ENCODE data around the gene PARD3B.

DNA sequence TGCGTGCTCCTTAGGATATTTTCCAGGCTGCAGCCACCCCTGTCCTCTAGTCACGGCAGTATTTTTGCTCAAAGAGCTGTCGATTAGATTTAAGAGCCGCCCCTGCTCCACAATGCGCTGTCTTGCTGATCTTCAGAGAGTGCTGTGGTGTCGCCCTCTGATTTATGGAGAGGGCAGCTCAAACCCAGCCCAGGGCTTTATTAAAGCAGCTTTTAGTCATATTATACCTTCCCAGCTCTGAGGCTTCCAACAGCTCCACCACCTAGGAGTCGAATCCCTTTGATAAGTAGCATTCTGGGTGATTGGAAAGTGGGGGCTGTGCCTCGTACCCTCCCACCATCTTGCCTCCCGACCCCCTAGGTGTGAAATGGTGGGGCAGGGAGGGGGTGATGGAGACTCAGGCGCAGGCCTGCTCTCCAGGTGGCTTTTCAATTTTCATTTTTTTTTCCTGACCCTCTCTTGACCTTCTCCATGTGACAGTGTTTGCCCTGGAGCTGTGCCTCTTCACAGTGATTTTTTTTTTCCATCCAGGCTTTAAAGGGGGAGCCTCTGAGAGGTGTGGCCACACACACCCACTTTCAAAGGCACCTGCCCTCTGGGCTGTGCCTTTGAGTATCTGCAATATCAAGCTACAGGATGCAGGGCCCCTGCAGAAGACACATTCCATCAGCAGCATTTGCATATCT is 1084.0 kb downstream of the PARD3B start:
- TF ChIP-seq, protein P1, sequence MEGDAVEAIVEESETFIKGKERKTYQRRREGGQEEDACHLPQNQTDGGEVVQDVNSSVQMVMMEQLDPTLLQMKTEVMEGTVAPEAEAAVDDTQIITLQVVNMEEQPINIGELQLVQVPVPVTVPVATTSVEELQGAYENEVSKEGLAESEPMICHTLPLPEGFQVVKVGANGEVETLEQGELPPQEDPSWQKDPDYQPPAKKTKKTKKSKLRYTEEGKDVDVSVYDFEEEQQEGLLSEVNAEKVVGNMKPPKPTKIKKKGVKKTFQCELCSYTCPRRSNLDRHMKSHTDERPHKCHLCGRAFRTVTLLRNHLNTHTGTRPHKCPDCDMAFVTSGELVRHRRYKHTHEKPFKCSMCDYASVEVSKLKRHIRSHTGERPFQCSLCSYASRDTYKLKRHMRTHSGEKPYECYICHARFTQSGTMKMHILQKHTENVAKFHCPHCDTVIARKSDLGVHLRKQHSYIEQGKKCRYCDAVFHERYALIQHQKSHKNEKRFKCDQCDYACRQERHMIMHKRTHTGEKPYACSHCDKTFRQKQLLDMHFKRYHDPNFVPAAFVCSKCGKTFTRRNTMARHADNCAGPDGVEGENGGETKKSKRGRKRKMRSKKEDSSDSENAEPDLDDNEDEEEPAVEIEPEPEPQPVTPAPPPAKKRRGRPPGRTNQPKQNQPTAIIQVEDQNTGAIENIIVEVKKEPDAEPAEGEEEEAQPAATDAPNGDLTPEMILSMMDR (IDR thresholded peaks at IDR 0.05), result no peak
- TF ChIP-seq POLR2AphosphoS5 (IDR thresholded peaks at IDR 0.05; ENCODE audit: insufficient read depth in 1 of 2, low read depth in 1 of 2) (no peak), POLR2A (IDR thresholded peaks at IDR 0.05) (no peak)
